HG03354 (cell line): ENCODE data around the gene PYURF.
"Not testable (repeated sequence)": the region's sequence is repeated elsewhere in the genome, so short reads cannot be mapped to it uniquely, and the experiment has no call there.

Experiments
- ATAC-seq: cut with Tn5 transposase; IDR thresholded peaks from one replicate; pipeline ENCODE4 v1.9.1; 2021; ENCODE audit warnings: mild to moderate bottlenecking; ENCODE audit not compliant: unreplicated experiment, poor library complexity, severe bottlenecking

PYURF gene

GRCh38 chr4:88523325-88524129 is at the start of gene PYURF:
Gene PYURF (minus strand): TSS chr4:88523776. CDS start chr4:88523700, 76 bp downstream.
- ATAC-seq, result peak; percentile 76

GRCh38 chr4:88570001-88570400 is 46.4 kb upstream of the PYURF start:
- ATAC-seq, result no peak

- no peak for ATAC-seq
Observed at GRCh38 chr4:88567591-88567990, 44.0 kb upstream of the PYURF start.

- no peak for ATAC-seq
Observed at GRCh38 chr4:88549815-88550214, 26.2 kb upstream of the PYURF start.

GRCh38 chr4:88539322-88540068 is 15.9 kb upstream of the PYURF start:
- ATAC-seq, result not testable (repeated sequence)

GRCh38 chr4:88537709-88538108 is 14.1 kb upstream of the PYURF start:
- no peak for ATAC-seq

GRCh38 chr4:88535090-88535755 is 11.6 kb upstream of the PYURF start:
- no peak for ATAC-seq

GRCh38 chr4:88533937-88534750 is 10.6 kb upstream of the PYURF start:
- ATAC-seq, result no peak

GRCh38 chr4:88533088-88533790 is 9.7 kb upstream of the PYURF start:
- no peak for ATAC-seq

- ATAC-seq, result no peak
Observed at GRCh38 chr4:88531549-88531948, 8.0 kb upstream of the PYURF start.

GRCh38 chr4:88528861-88529260 is 5.3 kb upstream of the PYURF start:
- no peak for ATAC-seq

GRCh38 chr4:88527787-88528186 is 4.2 kb upstream of the PYURF start:
- peak; percentile 36 for ATAC-seq

- no peak for ATAC-seq
Observed at GRCh38 chr4:88526221-88526815, 2.7 kb upstream of the PYURF start.

GRCh38 chr4:88524171-88524570 is 595 bp upstream of the PYURF start:
- ATAC-seq, result no peak

GRCh38 chr4:88522702-88523324 is 763 bp downstream of the PYURF start:
- ATAC-seq, result peak; percentile 37

- ATAC-seq, result no peak
Observed at GRCh38 chr4:88518911-88519310, 4.7 kb downstream of the PYURF start.

GRCh38 chr4:88517825-88518224 is 5.8 kb downstream of the PYURF start:
- ATAC-seq, result no peak

GRCh38 chr4:88516746-88517145 is 6.8 kb downstream of the PYURF start:
- ATAC-seq, result no peak
